Stimulated activated naive CD8-positive, alpha-beta T cell treated with anti-CD3 and anti-CD28 coated beads, Interleukin-15, Interleukin-2, amounts not matched to agents 100 ng/mL and 50 ng/mL, for 24 hours (primary cell): ENCODE data around the gene GULP1.

Experiments used
- H3K27ac Mint-ChIP-seq: one replicate; pipeline ENCODE4 v1.8.0; 2021; ENCODE audit warnings: mild to moderate bottlenecking, mixed read lengths
- H3K27me3 Mint-ChIP-seq: one replicate; pipeline ENCODE4 v1.8.0; 2021; ENCODE audit warnings: mixed read lengths
- H3K36me3 Mint-ChIP-seq: one replicate; pipeline ENCODE4 v1.8.0; 2021; ENCODE audit warnings: low read depth, mixed read lengths
- H3K4me1 Mint-ChIP-seq: one replicate; pipeline ENCODE4 v1.8.0; 2021; ENCODE audit warnings: low read depth, mixed read lengths
- H3K4me3 Mint-ChIP-seq: one replicate; pipeline ENCODE4 v1.8.0; 2021; ENCODE audit warnings: mild to moderate bottlenecking, mixed read lengths
- H3K9me3 Mint-ChIP-seq: one replicate; pipeline ENCODE4 v1.8.0; 2021; ENCODE audit warnings: mixed read lengths

GULP1 gene

DNA sequence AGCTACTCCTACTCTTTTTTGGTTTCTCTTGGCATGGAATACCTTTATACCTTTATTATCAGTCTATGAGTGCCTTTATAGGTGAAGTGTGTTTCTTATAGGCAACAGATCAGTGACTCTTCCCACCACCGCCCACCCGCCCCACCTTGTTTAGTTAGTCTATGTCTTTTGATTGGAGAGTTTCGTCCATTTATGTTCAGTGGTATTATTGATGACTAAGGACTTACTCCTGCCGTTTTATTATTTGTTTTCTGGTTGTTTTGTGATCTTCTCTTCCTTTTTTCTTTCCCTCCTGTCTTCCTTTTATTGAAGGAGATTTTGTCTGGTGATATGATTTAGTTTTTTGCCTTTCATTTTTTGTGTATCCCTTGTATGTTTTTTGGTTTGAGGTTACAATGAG, 179.5 kb downstream of the GULP1 start:
- no peaks in the 10 kb centered on the region for H3K36me3 Mint-ChIP-seq
- peaks cover 4% of the 10 kb centered on the region for H3K9me3 Mint-ChIP-seq
- no peak overlapping the region for H3K27ac Mint-ChIP-seq
- no peak overlapping the region for H3K4me3 Mint-ChIP-seq
- H3K27me3 Mint-ChIP-seq, result no peaks in the 10 kb centered on the region
- H3K4me1 Mint-ChIP-seq, result no peaks in the 10 kb centered on the region

DNA sequence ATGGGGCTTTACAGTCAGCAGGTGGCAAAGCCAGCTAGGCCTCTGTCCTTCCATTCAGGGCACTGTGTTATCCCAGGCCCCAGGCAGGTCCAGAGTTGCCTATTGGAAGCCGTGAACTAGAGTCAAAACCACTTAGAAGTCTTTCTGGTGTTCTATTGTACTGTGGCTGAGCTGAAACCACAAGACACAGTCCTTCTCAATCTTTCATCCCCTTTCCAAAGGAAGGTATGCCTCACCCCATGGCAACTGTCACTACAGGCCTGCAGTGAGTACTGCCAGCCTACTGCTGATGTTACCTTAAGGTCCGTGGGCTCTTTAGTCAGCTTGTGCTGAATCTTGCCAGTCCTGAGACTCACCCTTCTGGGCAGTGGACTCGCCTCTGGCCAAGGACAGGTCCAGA, 181.6 kb downstream of the GULP1 start:
- Mint-ChIP-seq H3K27me3 (no peaks in the 10 kb centered on the region), H3K27ac (no peak overlapping the region), H3K4me1 (no peaks in the 10 kb centered on the region), H3K9me3 (peaks cover 4% of the 10 kb centered on the region), H3K36me3 (no peaks in the 10 kb centered on the region), H3K4me3 (no peak overlapping the region)

DNA sequence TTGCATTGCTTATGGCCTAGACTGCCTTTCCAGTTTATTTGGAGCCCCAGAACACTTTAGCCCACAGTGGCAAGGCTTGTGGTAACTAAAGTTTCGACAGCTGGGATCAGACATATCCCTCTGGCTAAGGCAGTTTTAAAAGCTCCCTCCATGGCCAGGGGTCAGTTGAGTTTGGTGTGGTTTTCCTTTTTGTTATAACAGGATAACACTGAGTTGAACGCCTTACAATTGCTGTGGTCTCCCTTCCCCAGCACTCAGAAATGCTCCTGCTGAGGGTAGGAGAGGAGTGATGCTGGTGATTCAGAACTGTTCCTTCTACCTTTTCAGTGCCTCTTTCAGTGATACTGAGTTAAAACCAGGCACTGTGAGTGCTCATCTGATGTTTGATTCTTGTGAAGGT, 182.6 kb downstream of the GULP1 start:
- no peaks in the 10 kb centered on the region for H3K27me3 Mint-ChIP-seq
- H3K27ac Mint-ChIP-seq, result no peak overlapping the region
- peaks cover 4% of the 10 kb centered on the region for H3K9me3 Mint-ChIP-seq
- no peaks in the 10 kb centered on the region for H3K36me3 Mint-ChIP-seq
- no peaks in the 10 kb centered on the region for H3K4me1 Mint-ChIP-seq
- no peak overlapping the region for H3K4me3 Mint-ChIP-seq

DNA sequence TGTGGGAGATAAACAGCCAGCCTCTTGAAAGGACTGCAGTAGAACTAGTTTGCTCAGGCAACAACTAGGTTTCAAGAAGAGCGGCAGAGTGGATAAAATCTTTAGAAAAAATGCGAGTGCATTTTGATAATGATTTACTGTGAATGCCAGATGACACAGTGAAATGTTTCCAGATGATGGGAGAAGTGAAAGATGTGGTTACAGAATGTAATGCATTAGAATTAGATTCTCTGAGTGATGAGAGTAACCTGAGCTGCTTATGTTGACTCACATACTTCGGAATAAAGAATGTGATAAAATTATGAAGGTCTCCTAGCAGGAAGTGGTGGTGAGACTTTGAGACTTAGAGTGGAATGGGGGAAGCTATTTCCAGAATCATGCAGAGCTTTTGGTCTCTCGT, 184.3 kb downstream of the GULP1 start:
- Mint-ChIP-seq H3K4me3 (no peak overlapping the region), H3K27ac (no peak overlapping the region), H3K36me3 (no peaks in the 10 kb centered on the region), H3K9me3 (peaks cover 4% of the 10 kb centered on the region), H3K4me1 (no peaks in the 10 kb centered on the region), H3K27me3 (no peaks in the 10 kb centered on the region)

DNA sequence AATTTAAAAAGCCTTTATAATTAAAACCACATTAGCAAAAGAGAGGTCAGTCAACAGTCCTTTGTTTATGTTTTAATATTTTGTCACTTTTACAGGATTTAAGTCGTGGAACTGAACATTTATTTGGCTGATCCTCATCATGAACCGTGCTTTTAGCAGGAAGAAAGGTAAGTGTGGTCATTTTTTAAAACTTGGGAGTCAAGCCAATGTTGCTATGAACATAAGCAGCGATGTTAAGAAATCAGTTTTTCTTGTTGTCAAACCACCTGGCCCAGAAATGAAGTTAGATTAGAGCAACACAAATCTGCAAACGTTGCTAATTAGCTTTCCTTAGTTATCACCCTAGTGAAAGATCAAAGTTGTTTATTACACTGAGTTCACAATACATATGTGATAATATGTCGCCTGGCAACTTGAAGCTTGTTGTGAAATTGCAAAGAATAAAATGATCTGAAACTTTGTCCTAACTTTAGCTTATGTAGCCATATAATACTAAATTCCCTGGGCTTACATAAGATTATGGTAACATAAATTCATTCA, 186.0 kb downstream of the GULP1 start:
- H3K4me3 Mint-ChIP-seq, result no peak overlapping the region
- no peaks in the 10 kb centered on the region for H3K36me3 Mint-ChIP-seq
- H3K27ac Mint-ChIP-seq, result no peak overlapping the region
- no peaks in the 10 kb centered on the region for H3K27me3 Mint-ChIP-seq
- H3K9me3 Mint-ChIP-seq, result no peaks in the 10 kb centered on the region
- no peaks in the 10 kb centered on the region for H3K4me1 Mint-ChIP-seq

DNA sequence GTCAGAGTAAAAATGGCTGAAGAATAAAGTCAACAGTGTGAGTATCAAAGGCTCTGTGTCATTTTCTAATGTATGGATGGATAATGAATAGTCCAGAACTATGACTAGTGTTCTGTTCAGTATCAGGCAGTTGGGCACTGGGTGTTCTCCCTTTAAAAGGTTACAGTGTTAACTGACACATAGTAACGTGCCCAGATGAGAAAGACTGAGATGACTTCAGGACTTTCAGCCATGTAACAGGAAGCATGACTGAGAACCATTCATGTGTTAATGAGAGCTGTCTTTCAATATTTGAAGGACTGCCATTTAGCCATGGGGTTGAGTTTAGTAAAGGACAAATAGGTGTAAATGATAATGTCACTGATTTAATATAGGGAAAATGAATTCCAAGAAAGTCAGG, 187.1 kb downstream of the GULP1 start:
- H3K27me3 Mint-ChIP-seq, result no peaks in the 10 kb centered on the region
- H3K9me3 Mint-ChIP-seq, result no peaks in the 10 kb centered on the region
- no peak overlapping the region for H3K27ac Mint-ChIP-seq

DNA sequence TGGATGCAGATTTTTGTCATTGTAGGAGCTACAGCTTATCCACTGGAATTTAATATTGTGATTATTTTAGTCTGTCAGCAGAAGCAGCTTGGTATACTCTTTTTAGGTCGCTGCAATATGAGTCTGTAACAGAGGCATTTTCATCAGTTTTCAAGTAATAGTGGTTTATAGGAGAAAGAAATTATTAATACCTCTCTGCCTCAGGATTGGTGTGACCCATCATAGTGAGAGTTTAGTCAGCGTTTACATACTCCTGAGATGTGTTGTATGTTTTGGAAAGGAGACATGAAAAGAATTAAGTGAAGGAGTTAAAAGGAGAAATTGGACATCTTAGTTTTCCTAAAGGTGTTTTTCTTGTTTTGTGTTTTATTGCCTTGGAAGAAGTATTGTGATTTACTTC, 189.8 kb downstream of the GULP1 start:
- Mint-ChIP-seq H3K4me1 (no peaks in the 10 kb centered on the region), H3K4me3 (no peak overlapping the region), H3K27ac (no peak overlapping the region), H3K27me3 (no peaks in the 10 kb centered on the region), H3K36me3 (no peaks in the 10 kb centered on the region), H3K9me3 (no peaks in the 10 kb centered on the region)

More for the DNA sequence above, 187.1 kb downstream of the GULP1 start:
- Mint-ChIP-seq H3K36me3 (no peaks in the 10 kb centered on the region), H3K4me1 (no peaks in the 10 kb centered on the region), H3K4me3 (no peak overlapping the region)

DNA sequence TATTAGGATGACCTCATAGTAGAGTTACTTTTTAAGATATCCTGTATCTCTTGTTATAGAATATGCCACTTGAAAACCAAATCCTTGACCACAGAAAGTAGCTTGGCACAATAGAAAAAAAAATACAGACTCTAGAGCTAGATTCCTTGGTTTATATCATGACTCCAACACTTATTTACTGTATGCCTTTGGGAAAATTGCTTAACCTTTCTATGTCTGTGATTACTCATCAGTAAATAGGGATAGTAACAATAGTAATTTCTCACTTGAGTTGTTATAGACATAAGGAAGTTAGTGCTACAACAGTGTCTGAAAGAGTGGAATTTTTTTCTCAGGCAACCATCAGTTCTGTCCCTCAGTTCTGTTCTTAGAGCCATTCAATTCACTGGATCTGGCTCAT, 193.8 kb downstream of the GULP1 start:
- H3K36me3 Mint-ChIP-seq, result no peaks in the 10 kb centered on the region
- no peak overlapping the region for H3K4me3 Mint-ChIP-seq
- no peaks in the 10 kb centered on the region for H3K27me3 Mint-ChIP-seq
- no peaks in the 10 kb centered on the region for H3K9me3 Mint-ChIP-seq
- H3K27ac Mint-ChIP-seq, result no peak overlapping the region
- no peaks in the 10 kb centered on the region for H3K4me1 Mint-ChIP-seq

DNA sequence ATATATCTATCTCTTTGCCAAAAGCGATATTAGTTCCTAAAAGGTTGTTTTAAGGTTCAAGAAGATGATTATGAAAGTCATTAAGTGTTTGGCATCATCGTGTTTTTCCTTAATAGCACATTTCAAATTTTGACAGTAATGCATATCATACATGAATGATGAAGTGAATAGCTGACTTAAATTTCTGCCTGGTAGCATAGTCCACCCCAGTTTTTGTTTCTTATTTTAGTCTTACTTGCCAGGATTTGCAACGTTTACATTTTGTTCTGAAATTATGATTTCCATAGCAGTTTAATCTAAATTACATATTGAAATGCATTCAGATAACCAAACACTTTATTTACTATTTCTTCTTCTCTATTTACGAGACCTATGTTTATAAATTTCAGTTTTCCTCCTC, 201.1 kb downstream of the GULP1 start:
- H3K4me1 Mint-ChIP-seq, result no peaks in the 10 kb centered on the region
- H3K9me3 Mint-ChIP-seq, result no peaks in the 10 kb centered on the region
- H3K36me3 Mint-ChIP-seq, result no peaks in the 10 kb centered on the region
- no peak overlapping the region for H3K4me3 Mint-ChIP-seq
- H3K27ac Mint-ChIP-seq, result no peak overlapping the region
- H3K27me3 Mint-ChIP-seq, result peaks cover 3% of the 10 kb centered on the region

DNA sequence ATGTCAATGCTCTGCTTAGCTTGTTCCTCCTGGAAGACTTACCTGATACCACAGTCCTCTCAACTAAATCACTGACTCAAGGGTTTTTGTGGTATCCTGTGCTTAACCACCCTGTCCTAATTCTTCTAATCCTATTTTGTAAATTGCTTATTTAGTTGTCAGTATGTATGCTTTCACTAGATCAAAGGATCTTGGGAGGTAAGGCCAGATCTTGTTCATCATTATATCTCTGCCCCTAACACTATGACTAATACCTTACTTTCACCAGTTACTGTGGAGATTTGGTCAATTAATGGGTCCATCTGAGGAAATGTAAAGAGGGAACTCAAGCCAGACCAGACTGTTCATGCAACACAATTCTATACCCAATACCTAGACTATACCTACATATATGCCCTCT, 203.2 kb downstream of the GULP1 start:
- Mint-ChIP-seq H3K4me3 (no peak overlapping the region), H3K27ac (no peak overlapping the region), H3K9me3 (no peaks in the 10 kb centered on the region), H3K4me1 (no peaks in the 10 kb centered on the region), H3K36me3 (no peaks in the 10 kb centered on the region), H3K27me3 (peaks cover 3% of the 10 kb centered on the region)

DNA sequence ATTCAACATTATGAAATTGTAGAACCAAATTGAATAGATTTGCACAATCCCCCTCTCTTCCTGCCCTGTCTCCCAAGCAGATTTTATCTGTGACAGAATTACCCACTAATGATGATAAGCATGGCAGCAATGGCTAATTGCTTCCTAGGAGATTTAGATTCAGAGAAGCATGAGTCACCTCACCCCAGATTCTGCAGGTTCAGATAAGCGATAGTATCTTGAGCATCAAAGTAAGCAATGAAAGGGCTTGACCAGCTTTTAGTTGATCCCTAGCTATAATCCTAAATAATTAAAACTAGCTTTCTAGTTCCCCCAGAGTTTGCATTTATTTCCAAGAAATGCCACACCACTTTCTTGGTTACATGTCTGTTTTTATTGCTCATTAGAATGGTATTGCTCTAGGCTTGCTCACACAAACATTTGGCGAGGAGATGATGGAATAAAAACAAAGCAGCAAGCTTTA, 204.3 kb downstream of the GULP1 start:
- H3K4me3 Mint-ChIP-seq, result no peak overlapping the region
- H3K4me1 Mint-ChIP-seq, result no peaks in the 10 kb centered on the region
- no peaks in the 10 kb centered on the region for H3K36me3 Mint-ChIP-seq
- H3K27ac Mint-ChIP-seq, result no peak overlapping the region
- H3K9me3 Mint-ChIP-seq, result no peaks in the 10 kb centered on the region
- H3K27me3 Mint-ChIP-seq, result peaks cover 3% of the 10 kb centered on the region

DNA sequence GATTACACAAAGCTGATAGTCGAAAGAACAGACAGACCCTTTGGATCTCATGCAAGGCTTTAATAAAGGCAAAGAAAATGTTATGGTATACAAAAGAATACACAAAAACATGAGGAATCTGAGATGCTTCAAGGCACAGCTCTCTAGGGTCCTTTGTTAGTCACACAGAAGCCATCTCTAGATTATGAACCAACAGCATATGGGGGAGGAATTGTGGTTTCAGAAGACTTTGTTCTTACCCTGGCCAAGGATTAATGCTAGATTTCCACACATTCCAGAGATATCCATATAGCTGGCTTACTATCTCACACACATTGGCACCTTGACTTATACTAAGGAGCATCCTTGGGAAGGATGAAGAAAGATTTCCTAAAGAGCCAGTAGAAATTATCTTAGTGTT, 206.1 kb downstream of the GULP1 start:
- H3K27me3 Mint-ChIP-seq, result peaks cover 3% of the 10 kb centered on the region
- H3K9me3 Mint-ChIP-seq, result no peaks in the 10 kb centered on the region
- no peak overlapping the region for H3K4me3 Mint-ChIP-seq
- no peaks in the 10 kb centered on the region for H3K36me3 Mint-ChIP-seq
- H3K27ac Mint-ChIP-seq, result no peak overlapping the region
- H3K4me1 Mint-ChIP-seq, result no peaks in the 10 kb centered on the region

DNA sequence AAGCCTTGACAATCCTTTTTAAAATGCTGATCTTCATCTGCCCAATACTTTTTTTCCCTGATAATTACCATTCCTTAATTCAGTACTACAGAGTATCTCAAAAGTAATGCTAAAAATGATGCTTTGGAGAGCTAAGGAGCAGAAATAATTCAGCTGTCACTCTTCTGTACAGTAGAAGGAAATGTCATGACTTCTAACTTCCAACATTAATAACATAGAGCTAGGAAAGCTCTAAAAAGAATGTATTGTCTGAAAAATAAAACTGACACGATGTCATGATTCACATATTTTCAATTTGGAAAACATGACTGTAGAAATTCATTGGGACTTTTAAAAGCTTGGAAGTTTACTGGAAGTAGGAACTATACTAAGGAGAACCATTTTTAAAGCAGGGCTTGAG, 212.3 kb downstream of the GULP1 start:
- Mint-ChIP-seq H3K27ac (no peak overlapping the region), H3K4me3 (no peak overlapping the region), H3K36me3 (no peaks in the 10 kb centered on the region), H3K27me3 (no peaks in the 10 kb centered on the region), H3K9me3 (no peaks in the 10 kb centered on the region), H3K4me1 (no peaks in the 10 kb centered on the region)

DNA sequence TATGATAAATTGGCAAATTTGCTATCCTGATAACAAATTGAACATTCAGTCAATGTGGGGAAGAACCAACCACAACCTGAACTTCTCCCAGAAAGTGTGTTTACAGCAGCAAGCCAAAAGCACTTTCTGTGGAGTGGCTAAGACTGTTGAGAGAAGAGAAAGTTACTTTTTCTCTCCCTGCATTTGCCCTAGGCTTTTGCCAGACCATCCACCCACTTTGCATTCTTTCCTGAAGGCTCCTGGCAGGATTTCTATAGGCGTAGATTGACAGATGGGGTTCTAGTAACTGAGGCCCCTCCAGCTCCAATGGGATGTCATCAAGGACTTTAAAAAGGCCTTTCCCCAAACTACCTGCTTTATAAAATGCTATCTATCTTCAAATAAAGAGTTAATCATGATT, 215.2 kb downstream of the GULP1 start:
- no peak overlapping the region for H3K4me3 Mint-ChIP-seq
- no peaks in the 10 kb centered on the region for H3K36me3 Mint-ChIP-seq
- no peaks in the 10 kb centered on the region for H3K4me1 Mint-ChIP-seq
- H3K27me3 Mint-ChIP-seq, result no peaks in the 10 kb centered on the region
- H3K27ac Mint-ChIP-seq, result no peak overlapping the region
- no peaks in the 10 kb centered on the region for H3K9me3 Mint-ChIP-seq

DNA sequence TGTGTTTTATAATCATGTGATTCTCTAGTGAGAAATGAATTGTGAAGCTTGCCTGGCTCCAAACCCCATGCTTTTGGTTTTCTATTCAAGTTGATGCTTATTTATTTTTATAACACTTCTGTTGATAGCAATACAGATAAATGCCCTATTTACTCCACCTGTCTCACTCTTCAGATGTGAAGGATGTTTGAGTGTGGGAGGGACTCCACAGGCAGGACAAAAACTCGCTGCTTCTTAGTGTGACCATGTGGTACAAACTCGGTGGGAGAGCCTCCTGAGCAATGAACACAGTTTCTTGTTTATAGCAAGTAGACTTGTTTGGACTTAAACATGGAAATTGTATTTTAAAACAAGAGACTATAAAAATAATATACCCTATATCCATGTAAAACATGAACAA, 219.7 kb downstream of the GULP1 start:
- H3K36me3 Mint-ChIP-seq, result no peaks in the 10 kb centered on the region
- H3K9me3 Mint-ChIP-seq, result no peaks in the 10 kb centered on the region
- H3K4me3 Mint-ChIP-seq, result no peak overlapping the region
- no peaks in the 10 kb centered on the region for H3K4me1 Mint-ChIP-seq
- no peak overlapping the region for H3K27ac Mint-ChIP-seq
- no peaks in the 10 kb centered on the region for H3K27me3 Mint-ChIP-seq

DNA sequence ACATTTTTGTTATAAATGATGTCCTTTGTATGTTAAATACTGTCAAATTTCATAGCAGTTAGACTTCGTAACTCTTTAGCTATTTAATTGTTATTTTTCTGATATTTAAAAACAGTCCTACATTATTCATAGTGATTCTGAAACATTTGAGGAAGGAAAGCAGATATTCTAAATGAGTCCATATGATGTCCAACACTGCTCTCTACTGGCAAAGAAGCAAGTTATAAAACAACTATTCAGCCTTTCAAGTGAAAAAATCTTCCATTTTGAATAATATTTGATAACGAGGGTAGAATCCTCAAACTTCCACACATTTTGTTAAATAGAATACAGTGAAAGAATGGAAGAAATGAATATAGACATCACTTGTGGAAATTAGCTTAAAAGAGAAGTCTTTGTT, 220.8 kb downstream of the GULP1 start:
- Mint-ChIP-seq H3K36me3 (no peaks in the 10 kb centered on the region), H3K4me3 (no peak overlapping the region), H3K4me1 (no peaks in the 10 kb centered on the region), H3K27ac (no peak overlapping the region), H3K27me3 (no peaks in the 10 kb centered on the region), H3K9me3 (no peaks in the 10 kb centered on the region)
